ENCODE measurements around the gene A4GNT.

DNA sequence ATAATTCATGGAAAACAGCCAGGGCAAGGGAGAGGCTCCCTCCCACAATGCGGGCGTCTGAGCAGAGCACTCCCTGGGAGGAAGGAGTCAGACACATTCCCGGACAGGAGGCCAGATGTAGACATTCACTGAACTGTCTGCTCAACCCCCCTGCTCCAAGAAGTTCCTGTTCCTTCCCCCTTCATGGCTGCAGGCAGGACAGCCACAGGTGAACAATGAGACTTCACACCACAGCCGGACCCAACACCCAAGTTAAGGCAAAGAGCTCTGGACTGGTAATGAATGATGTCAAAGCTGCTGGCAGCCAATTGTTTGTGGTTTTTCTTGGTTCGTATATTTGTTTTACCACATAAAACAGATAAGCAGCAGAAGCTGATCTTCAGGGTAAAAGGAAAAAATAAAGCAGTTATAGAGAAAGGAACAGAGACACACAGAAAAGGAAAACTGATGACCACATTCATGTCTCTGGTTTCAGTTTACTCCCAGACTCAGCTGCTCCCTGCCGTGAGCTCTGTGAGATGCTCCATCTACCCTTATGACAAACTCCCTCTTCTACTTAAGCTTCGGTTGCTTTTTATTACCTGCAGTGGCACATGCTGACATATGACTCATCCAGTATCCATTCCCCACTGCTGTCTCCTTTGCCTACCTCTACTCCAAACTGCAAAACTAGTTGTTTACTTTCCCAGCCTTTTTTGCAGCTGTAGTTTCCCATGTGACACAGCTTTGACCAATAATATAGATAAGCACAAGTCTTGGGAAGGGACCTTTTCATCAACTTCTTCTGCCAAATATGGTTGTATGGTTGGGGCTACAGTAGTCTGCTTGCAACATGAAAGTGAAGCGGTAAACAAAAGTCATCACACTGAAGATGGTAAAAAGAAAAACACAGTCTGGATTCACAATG, 49.9 kb downstream of the A4GNT start:
- TF ChIP-seq SPI1 (IDR thresholded peaks at IDR 0.05; ENCODE audit: borderline replicate concordance, low read depth) (no peak), GABPA (IDR thresholded peaks at IDR 0.05; ENCODE audit: low read depth) (no peak), POLR2AphosphoS5 (IDR thresholded peaks at IDR 0.05; ENCODE audit: low read depth) (no peak)
- TF ChIP-seq, protein P1, sequence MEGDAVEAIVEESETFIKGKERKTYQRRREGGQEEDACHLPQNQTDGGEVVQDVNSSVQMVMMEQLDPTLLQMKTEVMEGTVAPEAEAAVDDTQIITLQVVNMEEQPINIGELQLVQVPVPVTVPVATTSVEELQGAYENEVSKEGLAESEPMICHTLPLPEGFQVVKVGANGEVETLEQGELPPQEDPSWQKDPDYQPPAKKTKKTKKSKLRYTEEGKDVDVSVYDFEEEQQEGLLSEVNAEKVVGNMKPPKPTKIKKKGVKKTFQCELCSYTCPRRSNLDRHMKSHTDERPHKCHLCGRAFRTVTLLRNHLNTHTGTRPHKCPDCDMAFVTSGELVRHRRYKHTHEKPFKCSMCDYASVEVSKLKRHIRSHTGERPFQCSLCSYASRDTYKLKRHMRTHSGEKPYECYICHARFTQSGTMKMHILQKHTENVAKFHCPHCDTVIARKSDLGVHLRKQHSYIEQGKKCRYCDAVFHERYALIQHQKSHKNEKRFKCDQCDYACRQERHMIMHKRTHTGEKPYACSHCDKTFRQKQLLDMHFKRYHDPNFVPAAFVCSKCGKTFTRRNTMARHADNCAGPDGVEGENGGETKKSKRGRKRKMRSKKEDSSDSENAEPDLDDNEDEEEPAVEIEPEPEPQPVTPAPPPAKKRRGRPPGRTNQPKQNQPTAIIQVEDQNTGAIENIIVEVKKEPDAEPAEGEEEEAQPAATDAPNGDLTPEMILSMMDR (IDR thresholded peaks at IDR 0.05; ENCODE audit: insufficient read depth, low read length), result no peak

All from HL-60 (cell line).